ENCODE results near the gene ADGRA3.

ADGRA3 gene

GRCh38 chr4:22363787-22364186 lies 152.1 kb downstream of the ADGRA3 start:
- DNase-seq (ENCODE audit: low read depth): no peak

- no peak for DNase-seq (ENCODE audit: low read depth)
These were observed 152.8 kb downstream of the ADGRA3 start for GRCh38 chr4:22363036-22363435.

- no peak for DNase-seq (ENCODE audit: low read depth)
These were observed 158.8 kb downstream of the ADGRA3 start for GRCh38 chr4:22356987-22357596.

- no peak for DNase-seq (ENCODE audit: low read depth)
These were observed 167.5 kb downstream of the ADGRA3 start for GRCh38 chr4:22348410-22348809.

- DNase-seq (ENCODE audit: low read depth): no peak
These were observed 170.2 kb downstream of the ADGRA3 start for GRCh38 chr4:22345678-22346077.

GRCh38 chr4:22345055-22345454 lies 170.8 kb downstream of the ADGRA3 start:
- no peak for DNase-seq (ENCODE audit: low read depth)

GRCh38 chr4:22343606-22344005 lies 172.3 kb downstream of the ADGRA3 start:
- no peak for DNase-seq (ENCODE audit: low read depth)

- DNase-seq (ENCODE audit: low read depth): no peak
These were observed 176.4 kb downstream of the ADGRA3 start for GRCh38 chr4:22339491-22339890.

GRCh38 chr4:22338796-22339195 lies 177.1 kb downstream of the ADGRA3 start:
- no peak for DNase-seq (ENCODE audit: low read depth)
